ENCODE measurements around the gene DAGLA.

DNA sequence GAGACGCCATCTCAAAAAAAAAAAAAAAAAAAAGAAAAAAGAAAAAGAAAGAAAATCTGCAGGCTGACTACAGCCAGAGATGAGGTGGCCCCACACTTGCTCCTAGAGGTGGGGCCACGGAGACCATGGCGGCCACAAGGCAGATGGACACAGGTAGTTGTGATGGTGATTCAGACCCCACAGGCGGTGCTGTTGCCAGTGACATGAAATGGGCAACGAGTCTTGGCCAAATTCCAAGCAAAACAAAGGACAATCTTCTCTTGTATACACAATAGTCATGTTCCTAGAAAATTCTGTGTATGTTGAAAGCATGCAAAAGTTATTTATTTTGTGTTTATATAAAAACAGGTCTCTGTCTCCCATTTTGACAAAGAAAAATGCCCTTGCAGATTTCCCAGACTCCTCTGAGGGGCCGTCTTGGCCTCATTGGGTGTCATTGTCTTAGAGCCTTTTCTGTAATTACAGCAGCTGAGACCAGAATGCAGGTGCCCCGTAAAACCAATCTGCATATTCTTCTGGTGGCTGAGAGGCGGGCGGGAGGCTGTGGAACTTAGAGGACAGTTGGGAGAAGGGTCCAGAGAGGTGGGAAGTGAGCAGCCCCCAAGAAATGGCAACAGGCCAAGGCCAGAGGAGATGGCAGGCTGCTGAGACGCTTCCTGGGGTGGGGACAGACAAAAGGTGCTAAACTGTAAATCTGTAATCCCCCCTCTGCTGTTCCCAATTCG is 22.5 kb upstream of the DAGLA start:
- TF ChIP-seq SUZ12 (IDR thresholded peaks at IDR 0.05; ENCODE audit: extremely low read depth, insufficient read depth, insufficient read length) = no peak
- no peak for TF ChIP-seq ZNF274 (IDR thresholded peaks at IDR 0.05; ENCODE audit: low read depth, low read length)
- no peak for TF ChIP-seq YY1 (IDR thresholded peaks at IDR 0.05; ENCODE audit: insufficient read depth, insufficient read length)

Measured in NT2/D1 (cell line).